HG03354 (cell line): Measurements from ENCODE around the gene NOX5.
"Not testable (repeated sequence)": the region's sequence is repeated elsewhere in the genome, so short reads cannot be mapped to it uniquely, and the experiment has no call there.

Experiments
- ATAC-seq: cut with Tn5 transposase; IDR thresholded peaks from one replicate; pipeline ENCODE4 v1.9.1; 2021; ENCODE audit warnings: mild to moderate bottlenecking; ENCODE audit not compliant: unreplicated experiment, poor library complexity, severe bottlenecking

The NOX5 gene

DNA sequence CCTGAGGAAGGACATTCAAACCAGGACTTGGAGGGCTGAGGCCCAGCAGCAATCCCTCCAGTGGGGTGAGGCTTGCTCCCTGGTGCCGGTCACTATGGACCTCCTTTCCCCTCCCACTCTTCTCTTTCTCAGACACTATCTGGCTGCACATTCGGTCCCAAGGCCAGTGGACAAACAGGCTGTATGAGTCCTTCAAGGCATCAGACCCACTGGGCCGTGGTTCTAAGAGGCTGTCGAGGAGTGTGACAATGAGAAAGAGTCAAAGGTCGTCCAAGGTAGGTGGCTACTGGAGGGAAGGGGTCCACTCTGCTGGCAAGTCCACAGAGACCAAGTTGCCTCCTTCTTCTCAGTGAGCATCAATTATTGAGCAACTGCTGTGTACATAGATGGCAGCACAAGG is 28.0 kb downstream of the NOX5 start:
- no peak for ATAC-seq

DNA sequence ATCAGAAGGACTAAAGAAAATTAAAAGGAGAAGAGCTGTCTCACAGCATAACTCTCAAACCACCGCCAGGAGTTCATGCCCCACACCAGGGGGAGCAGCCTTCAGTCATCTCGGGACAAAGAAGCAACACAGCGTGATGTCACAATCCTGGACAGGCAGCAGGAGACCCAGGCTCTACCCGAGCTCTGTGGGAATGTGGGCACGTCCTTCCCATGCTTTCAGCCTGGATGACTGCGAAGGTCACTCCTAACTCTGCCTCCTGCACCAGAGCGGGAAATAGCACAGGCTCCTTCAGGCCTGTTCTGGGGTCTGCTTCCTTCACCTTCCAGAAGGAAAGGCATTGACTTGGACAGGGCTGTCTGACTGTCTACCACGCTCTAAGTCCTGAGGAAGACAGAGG is 31.3 kb downstream of the NOX5 start:
- ATAC-seq = no peak

DNA sequence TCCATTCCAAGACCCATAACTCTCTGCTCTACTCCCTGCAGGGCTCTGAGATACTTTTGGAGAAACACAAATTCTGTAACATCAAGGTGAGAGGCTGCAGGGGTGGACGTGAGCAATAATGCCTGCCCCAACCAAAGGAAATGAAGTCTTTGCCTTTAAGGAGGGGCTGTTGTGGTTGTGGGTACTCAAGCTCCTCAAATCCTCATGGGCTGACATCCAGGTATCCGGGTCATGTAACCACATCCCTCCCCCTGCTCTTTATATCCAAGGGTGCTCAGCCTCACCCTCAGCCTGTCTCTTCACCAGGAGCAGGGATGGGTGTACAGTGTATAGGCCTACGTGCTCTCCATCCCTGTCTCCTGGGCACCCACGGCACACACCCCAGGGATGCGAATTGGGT is 32.3 kb downstream of the NOX5 start:
- no peak for ATAC-seq

DNA sequence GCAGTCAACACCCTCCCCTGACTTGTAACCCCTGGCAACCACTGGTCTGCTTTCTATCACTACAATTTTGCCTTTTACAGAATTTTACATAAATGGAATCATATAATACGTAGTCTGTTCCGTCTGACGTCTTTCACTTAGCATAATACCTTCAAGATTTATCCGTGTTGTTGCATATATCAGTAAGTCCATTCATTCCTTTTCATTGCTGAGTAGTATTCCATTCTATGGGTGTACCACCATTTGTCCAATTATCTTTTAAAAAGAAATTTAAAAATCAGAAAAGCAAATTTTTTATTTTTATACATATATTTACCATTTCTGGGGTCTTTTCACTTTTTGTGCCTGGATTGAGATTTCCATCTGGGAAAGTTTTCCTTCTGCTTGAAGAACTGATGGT is 35.5 kb downstream of the NOX5 start:
- no peak for ATAC-seq

DNA sequence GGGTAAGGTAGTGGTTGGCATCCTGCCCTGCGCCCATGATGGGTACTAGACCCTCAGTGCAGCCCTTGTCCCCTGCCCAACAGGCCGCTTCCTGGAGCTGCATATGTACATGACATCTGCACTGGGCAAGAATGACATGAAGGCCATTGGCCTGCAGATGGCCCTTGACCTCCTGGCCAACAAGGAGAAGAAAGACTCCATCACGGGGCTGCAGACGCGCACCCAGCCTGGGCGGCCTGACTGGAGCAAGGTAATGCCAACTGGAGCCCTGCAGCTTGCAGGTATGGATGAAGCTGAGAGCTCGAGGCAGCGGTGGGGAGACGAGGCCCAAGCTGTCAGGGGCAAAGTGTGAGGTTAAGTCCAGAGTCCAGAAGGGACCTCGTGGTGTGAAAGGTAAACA is 40.8 kb downstream of the NOX5 start:
- no peak for ATAC-seq

DNA sequence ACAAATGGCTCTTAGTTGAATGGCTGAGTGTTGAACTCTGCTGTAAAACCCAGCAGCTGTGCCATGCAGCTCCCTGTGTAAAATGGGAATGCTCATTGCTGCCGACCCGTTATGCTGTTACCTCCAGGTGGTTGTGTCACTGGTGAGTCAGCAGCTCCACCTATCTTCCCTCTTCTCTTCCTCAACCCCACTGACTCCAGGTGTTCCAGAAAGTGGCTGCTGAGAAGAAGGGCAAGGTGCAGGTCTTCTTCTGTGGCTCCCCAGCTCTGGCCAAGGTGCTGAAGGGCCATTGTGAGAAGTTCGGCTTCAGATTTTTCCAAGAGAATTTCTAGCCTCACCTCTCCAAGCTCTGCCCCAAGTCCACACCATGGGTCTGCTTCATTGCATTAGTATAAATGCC is 41.9 kb downstream of the NOX5 start:
- ATAC-seq = no peak

DNA sequence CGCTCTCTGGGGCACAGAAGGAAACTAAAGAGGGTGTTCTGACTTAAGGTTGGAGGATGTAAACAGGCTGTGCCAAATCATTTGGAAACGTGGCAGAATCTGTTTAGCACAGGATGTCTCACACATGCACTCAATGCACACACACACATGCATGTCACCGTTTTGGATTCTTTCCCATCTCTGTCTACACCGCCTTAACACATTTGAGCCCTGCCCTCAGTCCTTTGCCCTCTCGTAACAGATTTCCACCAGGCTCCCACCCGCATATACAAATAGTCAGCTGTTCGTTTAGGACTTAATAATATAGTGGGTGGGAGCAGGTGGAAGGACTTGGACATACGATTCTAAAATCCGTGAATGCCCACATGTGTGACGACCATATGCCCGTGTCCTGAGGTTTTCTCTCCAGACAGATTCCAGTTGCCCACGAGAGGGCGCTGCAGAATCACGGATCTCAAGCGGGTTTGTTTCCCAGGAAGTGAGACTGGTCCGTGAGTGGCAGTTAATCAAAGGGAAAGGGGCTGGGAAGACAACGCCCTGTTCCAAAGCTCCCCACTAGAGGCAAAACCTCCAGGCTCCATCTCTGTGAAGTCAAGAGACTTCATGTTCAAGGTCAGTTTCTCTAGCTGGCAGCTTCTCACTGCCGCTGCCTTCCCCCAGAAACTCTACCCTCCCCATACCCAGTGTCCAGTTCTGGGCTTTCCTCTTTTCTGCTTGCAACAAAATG is 44.5 kb downstream of the NOX5 start:
- ATAC-seq = no peak

DNA sequence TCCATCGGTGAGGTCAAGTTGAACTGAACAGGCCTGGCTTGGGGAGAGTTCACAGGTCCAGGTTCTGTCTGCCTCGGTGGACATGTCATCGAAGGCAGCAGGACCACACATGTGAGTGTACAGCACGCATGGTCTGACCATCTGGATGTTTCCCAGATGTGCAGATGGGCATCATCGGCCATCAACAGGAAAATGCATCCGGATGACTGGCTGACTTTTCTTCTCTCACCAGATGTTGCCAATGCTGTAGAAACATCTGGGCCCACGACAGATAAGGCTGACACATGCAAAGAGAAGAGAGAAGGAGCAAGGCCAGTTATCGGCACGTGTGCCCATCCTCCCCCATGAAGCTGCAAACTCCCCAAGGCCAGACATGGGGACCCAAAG is 45.1 kb downstream of the NOX5 start:
- no peak for ATAC-seq

DNA sequence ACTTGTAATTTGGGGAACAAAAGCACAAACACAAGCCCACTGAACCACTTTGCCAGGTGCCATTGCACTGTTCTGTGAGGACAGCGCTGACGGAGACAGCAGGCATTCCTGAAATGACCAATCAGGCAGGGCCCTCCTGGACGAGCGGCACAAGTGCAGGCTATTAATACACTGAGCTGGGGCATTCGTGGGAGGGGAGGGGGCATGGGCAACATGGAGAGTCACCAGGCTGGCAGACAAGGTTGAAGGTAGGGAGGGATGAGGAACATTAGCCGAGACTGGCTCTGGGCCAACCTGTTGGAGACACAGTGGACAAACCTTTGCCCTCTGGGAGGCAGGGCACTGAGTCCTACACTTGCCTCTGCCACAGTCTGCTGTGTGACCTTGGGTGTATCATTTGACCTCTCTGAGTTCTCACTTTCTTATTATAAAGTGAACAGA is 45.6 kb downstream of the NOX5 start:
- no peak for ATAC-seq

DNA sequence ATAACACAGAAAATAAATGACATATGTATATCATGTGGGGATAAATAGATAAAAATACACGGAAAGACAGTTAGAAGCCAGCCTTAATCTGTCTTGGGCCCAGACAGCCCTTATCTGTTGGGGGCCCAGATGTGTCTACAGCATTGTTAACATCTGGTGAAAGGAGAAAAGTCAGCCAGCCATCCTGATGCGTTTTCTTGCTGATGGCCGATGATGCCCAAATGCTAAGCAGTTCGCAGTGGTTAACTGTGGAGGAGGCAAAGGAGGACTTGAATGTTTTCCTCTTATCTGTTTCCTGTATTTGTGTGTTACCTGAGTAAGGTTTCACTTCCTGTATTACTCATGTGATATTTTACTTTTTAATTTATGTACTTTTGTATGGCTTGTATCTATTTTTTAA is 46.2 kb downstream of the NOX5 start:
- ATAC-seq = no peak

DNA sequence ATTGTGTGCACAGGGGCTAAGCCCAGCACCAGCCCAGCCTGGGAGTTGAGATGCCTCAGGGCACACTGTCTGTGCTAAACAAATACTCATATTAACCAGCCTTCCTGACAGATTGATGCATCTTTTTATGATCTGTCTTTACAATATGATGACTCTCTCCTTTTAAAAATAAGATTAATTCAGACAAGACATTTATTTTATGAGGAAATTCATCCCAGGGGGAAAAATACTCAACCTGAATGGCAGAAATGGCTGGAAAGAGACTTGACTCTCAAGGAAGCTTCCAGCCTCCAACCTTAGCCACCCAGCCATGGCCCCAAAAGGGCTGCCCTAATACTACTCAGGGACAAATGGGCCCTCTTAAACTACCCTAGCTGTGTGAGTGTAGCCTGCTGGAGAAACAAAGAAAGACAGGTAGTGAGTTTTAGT is 46.9 kb downstream of the NOX5 start:
- no peak for ATAC-seq

DNA sequence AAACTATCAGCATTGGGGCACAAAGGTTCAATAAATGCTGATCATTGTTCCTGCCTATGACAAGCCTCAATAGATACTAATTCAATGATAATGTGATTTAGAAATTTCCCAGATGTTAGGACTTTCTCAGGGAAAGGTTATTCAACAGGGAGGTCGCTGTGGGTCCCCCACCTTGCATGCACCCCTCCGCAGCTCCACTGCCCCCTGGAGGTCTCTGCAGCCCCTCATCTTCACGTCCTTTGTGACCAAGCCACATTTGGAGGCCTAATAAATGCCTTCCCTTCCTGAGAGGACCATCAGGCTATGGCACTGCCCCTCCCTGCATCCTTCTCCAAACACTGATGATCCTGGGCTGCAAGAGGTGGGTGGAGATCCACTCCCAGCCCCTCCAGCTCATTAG is 50.2 kb downstream of the NOX5 start:
- no peak for ATAC-seq

DNA sequence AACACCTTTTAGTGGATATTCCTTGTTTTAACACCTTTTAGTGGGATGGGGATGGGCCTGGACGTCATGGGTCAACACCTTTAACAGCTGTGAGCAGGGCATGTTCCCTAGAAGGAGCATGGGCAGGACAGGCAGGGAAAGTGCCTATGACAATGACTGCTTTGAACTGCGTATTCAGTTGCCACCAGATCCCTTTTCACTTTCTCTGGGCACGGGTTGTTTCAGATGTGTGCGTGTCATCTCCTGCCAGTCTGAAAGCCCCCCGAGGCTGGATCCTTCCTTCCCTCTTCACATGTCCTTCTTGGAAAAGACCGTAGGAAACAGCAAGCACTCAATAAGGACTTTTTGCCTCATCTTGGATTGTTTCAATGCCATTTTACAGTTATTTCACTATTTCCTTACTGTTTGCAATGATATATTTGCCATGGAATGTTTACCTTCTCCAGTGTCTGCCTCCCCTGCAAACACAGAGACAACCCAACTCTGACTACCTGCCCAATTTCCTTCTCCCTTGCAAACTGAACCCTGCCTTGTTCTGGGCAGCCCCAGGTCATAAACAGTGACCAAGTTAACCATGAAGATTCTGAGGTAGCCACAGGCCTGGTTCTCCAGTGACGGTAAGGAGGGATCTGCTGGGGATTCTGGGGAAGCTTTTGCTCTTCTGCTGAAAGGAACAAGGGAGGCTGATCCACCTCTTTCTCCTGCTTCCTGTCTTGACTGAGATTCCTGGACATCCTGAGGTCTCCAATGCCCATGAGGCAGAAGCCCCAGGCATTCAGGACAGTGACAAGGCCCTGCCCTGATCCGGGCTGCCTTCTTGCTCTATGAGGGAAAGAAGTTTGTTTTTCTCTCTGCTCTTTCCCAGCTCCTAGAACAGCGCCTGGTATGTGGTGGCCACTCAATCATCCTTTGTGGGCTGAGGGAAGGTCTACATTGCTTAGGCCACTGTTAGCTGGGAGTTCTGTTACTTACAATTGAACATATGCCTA is 51.8 kb downstream of the NOX5 start:
- no peak for ATAC-seq

DNA sequence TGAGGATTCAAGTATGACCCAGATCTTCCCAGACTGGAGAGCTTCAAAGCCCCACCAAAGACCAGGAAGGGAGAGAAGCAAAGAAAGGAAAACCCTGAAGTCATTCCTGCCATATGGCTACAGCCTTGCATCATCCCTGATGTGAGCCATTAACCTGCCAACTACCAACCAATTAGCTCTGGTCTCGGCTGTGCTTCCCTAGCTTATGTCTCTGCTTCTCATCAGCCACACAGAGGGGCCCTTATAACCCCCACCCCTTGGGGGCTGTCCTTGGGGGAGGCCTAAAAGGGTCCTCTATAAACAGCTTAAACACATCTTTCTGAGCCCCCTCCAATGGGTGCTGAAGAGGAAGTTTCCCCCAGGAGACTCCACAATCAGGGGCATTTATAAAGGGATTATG is 52.8 kb downstream of the NOX5 start:
- ATAC-seq = no peak

DNA sequence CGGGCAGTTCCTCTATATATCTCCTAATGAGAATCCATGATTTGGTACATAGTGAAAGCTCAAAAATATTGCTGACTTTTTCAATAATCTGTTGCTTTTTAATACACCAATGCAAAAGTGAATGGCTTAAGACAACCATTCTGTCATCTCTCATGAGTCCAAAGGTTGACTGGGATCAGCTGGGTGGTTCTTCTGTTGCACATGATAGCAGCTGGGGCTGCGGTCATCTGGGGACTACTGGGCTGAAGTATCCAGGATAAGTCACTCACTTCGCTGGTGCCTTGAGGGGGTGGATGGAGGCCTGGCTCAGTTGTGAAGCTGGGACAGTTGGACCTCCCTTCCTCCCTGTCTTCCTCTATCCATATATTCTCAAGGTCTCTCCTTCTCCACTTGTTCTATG is 53.7 kb downstream of the NOX5 start:
- no peak for ATAC-seq

DNA sequence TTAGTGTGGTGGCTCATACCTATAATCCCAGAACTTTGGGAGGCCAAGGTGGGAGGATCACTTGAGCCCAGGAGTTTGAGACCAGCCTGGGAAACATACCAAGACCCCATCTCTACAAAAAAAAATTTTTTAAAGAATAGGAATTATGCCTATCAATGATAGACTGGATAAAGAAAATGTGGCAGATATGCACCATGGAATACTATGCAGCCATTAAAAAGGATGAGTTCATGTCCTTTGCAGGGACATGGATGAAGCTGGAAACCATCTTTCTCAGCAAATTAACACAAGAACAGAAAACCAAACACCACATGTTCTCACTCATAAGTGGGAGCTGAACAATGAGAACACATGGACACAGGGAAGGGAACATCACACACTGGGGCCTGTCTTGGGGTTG is 54.8 kb downstream of the NOX5 start:
- not testable (repeated sequence) for ATAC-seq

DNA sequence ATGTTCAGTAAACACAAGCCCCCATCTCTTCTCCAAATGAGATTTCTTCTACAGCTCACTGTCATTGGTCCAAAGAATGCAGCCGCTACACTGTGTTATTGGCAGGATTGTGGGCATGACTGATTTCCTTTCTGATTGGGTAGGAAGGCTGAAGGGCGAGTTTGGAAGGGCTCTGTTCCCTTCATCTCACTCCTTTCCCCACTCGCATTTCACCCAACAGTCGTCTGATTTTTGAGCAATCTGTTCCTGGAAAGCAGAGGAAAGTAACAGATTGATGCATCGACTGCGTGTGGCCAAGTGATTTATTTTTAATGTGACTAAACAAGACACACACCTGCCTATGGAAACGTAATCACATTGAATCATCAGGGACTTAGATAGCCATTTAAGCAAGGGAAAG is 55.5 kb downstream of the NOX5 start:
- no peak for ATAC-seq

DNA sequence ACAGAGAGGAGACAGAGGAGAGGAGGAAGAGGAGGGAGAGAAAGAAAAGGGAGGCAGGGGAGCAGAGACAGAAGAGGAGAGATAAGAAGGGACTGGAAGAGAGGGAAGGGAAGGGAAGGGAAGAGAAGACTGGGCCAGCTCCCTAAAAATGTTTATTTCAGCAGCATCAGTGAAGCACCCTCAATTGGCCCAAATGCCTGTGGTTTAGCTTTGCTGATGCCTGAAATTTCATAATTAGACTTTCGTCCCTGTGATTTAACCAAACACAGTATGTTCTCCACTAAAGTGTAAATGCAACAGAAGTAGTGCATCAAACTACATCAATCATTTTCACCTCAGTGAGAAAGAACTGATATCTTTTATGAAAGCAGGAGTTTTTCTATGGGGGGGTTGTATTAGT is 55.9 kb downstream of the NOX5 start:
- ATAC-seq = no peak

DNA sequence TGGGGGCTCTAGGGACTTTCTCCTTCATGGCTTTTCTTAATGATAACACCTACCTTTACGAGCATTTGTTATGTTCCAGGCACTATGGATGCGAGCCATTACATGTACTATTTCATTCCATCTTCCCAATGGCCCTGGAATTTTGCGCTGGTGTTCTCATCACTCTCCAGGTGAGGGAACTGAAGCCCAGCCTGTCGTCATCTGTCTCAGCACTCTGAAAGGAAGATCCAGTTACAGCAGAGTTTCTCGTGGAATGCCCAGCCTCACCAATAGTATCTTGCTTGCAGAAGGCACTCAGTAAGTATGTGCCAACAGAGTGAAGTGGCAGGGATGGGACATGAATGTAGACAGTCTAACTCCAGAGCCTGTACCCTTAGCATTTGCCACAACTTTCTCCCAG is 56.8 kb downstream of the NOX5 start:
- ATAC-seq = no peak

DNA sequence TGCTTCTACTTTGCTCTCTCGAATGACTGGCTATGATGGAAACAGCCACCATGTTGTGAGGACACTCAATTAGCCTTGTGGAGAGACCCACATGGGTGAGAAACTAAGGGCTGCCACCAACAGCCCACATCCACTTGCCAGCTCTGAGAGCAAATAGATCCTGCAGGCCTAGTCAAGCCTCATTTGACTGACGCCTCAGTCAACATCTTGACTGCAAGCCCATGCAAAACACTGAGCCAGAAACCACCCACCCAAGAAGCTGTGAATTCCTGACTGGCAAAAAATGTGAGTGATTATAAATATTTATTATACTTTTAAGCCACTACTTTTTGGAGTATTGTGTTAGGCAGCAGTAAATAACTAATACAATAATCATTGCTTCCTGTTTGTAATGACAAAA is 58.4 kb downstream of the NOX5 start:
- no peak for ATAC-seq
